NB4 (cell line): ENCODE measurements around the gene DPY19L1.

Source experiments
- CTCF ChIP-seq: IDR thresholded peaks from one replicate; pipeline ENCODE4 v1.5.1; 2012; ENCODE audit warnings: low read depth, low read length
- MYC ChIP-seq: IDR thresholded peaks from 2 replicates; pipeline ENCODE4 v1.6.1; 2011; ENCODE audit warnings: low read depth, low read length
- POLR2A ChIP-seq: IDR thresholded peaks from 2 replicates; pipeline ENCODE4 v1.6.1; 2011; ENCODE audit warnings: mild to moderate bottlenecking; ENCODE audit not compliant: insufficient read length; ENCODE audit errors: extremely low read depth
- TF ChIP-seq, protein P1 (sequence below): IDR thresholded peaks from 2 replicates; pipeline ENCODE4 v1.6.1; 2011; ENCODE audit warnings: low read depth, low read length

- TF ChIP-seq CTCF (no peak), POLR2A (no peak), MYC (no peak)
- TF ChIP-seq, protein P1, sequence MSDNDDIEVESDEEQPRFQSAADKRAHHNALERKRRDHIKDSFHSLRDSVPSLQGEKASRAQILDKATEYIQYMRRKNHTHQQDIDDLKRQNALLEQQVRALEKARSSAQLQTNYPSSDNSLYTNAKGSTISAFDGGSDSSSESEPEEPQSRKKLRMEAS, result no peak
Measured at GRCh38 chr7:34916267-34916666, 121.0 kb downstream of the DPY19L1 start.
